IPS DF 6.9 (cell line): ENCODE measurements around the gene KRTAP10-6.
"Not testable (repeated sequence)": the region's sequence is repeated elsewhere in the genome, so short reads cannot be mapped to it uniquely, and the experiment has no call there.

Experiments
- DNase-seq: peaks from one replicate; pipeline ENCODE4 v3.0.0-alpha.2; 2013; ENCODE audit warnings: low read depth, low spot score
- H3K27ac ChIP-seq: one replicate; pipeline ENCODE4 v1.5.1; 2013; ENCODE audit warnings: low read length, control low read depth
- H3K27me3 ChIP-seq: 2 replicates; pipeline ENCODE4 v1.6.1; 2013; ENCODE audit warnings: mild to moderate bottlenecking, low read length; ENCODE audit not compliant: control insufficient read depth, insufficient read depth
- H3K36me3 ChIP-seq: 2 replicates; pipeline ENCODE4 v1.6.1; 2013; ENCODE audit warnings: low read length; ENCODE audit not compliant: control insufficient read depth, insufficient read depth
- H3K4me1 ChIP-seq: 2 replicates; pipeline ENCODE4 v1.6.1; 2013; ENCODE audit warnings: low read length; ENCODE audit not compliant: control insufficient read depth, insufficient read depth
- H3K4me3 ChIP-seq: 2 replicates; pipeline ENCODE4 v1.5.1; 2013; ENCODE audit warnings: mild to moderate bottlenecking, low read length
- H3K9me3 ChIP-seq: 2 replicates; pipeline ENCODE4 v1.6.1; 2013; ENCODE audit warnings: low read length, inconsistent platforms; ENCODE audit not compliant: control insufficient read depth, insufficient read depth
- WGBS: extraction: QIAGEN DNeasy Blood & Tissue Kit; methylation state at CpG from one replicate; pipeline ENCODE4 v1.1.7; 2013; ENCODE audit warnings: mixed read lengths, missing lambda C conversion rate; ENCODE audit not compliant: insufficient read length, insufficient coverage; 5-methylcytosine and 5-hydroxymethylcytosine counted together

Gene KRTAP10-6

DNA sequence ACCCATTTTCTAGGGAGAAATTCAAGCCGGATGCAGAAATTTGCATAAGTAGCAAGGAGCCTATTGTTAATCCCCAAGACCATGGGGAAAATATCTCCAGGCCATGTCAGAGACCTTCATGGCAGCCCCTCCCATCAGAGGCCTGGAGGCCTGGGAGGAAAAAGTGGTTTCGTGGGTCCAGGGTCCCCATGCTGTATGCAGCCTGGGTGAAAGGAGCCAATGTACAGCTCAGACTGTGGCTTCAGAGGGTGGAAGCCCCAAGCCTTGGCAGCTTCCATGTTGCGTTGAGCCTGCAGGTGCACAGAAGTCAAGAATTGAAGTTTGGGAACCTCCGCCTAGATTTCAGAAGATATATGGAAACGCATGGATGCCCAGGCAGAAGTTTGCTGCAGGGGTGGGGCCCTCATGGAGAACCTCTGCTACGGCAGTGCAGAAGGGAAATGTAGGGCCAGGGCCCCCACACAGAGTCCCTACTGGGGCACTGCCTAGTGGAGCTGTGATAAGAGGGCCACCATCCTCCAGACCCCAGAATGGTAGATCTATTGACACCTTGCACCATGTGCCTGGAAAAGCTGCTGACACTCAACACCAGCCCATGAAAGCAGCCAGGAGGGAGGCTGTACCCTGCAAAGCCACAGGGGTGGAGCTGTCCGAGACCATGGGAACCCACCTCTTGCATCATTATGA lies 18.0 kb upstream of the KRTAP10-6 start:
- no CpG with 5 or more reads among the region's 7 CpGs for WGBS
- H3K36me3 ChIP-seq, H3K9me3 ChIP-seq, H3K27me3 ChIP-seq, H3K27ac ChIP-seq, H3K4me1 ChIP-seq, DNase-seq, H3K4me3 ChIP-seq: not testable (repeated sequence)

DNA sequence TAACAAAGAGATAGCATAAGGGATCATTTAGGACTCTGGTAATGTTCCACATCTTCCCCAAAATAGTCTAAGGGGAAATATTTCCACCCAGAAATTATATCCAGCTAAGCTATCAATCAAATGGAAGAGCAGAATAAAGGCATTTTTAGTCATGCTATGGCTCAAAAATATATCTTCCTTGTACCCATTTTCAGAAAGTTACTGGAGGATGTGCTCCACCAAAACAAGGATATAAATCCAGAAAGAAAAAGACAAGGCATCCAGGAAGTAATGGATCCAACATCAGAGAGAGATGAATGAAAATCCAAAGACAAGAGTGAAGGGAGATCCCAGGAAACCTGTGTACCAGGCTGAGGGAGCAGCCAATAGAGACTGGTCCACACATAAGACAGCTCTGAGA lies 16.9 kb upstream of the KRTAP10-6 start:
- H3K9me3 ChIP-seq, result no peaks in the 10 kb centered on the region
- DNase-seq, result no peak
- no peaks in the 10 kb centered on the region for H3K4me1 ChIP-seq
- H3K27ac ChIP-seq, result no peak overlapping the region
- no peaks in the 10 kb centered on the region for H3K27me3 ChIP-seq
- H3K36me3 ChIP-seq, result no peaks in the 10 kb centered on the region
- H3K4me3 ChIP-seq, result no peak overlapping the region

DNA sequence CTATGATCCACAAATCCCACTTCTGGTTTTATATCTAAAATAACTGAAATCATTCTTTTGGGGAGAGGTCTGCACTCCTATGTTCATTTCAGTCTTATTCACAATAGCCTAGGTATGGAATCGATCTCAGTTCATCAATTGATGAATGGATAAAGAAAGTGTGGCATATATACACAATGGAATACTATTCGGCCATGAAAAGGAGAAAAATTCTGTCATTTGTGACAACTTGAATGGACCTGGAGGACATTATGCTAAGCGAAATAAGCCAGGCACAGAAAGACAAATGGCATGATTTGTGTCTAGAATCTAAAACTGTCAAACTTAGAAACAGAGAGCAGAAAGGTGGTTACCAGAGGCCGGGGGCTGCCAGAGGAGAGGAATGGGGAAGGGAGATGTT lies 14.2 kb upstream of the KRTAP10-6 start:
- Histone ChIP-seq H3K27me3 (no peaks in the 10 kb centered on the region), H3K4me1 (no peaks in the 10 kb centered on the region; the same call in 1 of the 2 replicates), H3K9me3 (no peaks in the 10 kb centered on the region), H3K36me3 (no peaks in the 10 kb centered on the region), H3K4me3 (no peak overlapping the region), H3K27ac (no peak overlapping the region)
- WGBS, result no CpG with 5 or more reads among the region's 4 CpGs
- no peak for DNase-seq

DNA sequence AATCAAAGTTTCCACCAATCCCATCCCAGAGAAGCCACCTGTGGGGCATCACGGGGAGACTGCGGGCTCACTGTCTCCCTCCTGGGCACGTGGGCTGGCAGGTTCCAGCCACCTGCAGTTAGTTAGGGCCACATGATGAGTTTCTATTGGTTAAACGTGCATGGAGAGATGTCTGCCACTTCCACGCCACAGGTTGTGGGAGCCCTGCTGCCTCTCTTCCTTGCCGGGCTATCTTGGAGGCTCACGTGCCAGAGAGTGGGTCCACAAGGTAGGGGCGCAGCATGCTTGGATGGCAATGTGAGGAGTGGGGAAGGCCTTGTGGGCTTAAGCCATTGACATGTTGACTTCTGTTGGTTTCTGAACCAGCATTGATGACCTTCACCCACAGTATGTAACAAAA lies 11.6 kb upstream of the KRTAP10-6 start:
- Histone ChIP-seq H3K27me3 (no peaks in the 10 kb centered on the region), H3K4me3 (no peak overlapping the region), H3K36me3 (no peaks in the 10 kb centered on the region), H3K4me1 (no peaks in the 10 kb centered on the region; the same call in 1 of the 2 replicates), H3K27ac (no peak overlapping the region), H3K9me3 (no peaks in the 10 kb centered on the region)
- no peak for DNase-seq
- no CpG with 5 or more reads among the region's 8 CpGs for WGBS

DNA sequence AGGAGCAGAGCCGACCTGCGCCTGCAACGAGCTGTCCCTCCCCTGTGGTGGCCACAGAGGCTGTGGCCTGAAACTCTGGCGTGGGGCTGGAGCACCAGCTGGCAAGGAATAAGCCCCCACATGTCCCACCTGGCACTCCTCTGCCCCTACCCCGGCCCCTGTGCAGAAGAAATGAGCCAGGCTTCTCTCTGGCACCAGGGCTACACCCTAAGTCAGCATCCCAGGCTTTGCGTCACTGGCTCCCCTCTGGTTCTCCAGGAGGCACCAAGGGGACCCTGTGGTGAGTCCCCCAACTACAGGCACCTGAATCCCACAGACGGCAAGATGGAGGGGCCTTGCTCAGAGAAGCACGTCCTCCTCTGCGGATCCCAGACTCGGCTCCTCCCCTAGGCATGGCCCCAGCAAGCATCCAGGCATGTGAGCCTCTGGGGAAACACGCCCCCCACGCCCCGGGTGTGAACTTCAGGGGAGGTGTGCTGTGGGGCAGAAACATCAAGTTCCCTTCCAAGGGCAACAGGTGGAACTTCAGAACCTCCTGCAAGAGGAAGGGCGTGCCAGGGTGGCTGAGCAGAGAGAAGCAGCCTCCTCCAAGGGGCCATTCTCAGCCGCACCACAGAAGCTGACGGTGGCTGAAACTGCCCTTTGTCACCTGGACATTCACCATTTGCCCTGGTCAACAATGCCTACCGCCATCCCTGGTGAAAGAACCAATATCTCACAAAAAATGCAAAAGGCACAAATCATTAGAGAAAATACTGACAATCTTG lies 11.0 kb upstream of the KRTAP10-6 start:
- no peak for DNase-seq
- H3K4me1 ChIP-seq, result no peaks in the 10 kb centered on the region; the same call in 1 of the 2 replicates

DNA sequence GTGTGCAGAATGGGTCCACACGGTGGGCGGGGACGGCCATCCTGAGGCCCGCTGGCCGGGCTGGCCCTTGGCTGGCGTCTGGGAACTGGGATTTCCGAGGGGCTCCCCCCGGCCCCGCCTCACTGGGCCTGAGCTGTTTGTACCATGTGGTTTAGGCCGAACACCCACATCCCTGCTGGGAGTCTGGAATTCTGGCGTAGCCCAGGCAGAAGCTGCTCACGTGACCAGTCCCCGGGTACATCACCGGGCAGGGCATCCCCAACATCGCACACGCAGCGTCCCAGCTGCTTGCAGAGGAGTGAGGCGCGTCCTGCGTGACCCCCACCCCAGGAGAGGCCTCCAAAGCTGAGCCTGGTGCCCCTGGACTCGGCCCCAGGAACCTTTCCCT lies 10.2 kb upstream of the KRTAP10-6 start:
- WGBS, result no CpG with 5 or more reads among the region's 21 CpGs
- no peak for DNase-seq
- Histone ChIP-seq H3K27me3 (no peaks in the 10 kb centered on the region), H3K9me3 (no peaks in the 10 kb centered on the region), H3K4me3 (no peak overlapping the region), H3K4me1 (no peaks in the 10 kb centered on the region; the same call in 1 of the 2 replicates), H3K27ac (no peak overlapping the region), H3K36me3 (no peaks in the 10 kb centered on the region)

More for the DNA sequence above, 11.0 kb upstream of the KRTAP10-6 start:
- no peaks in the 10 kb centered on the region for H3K27me3 ChIP-seq
- no CpG with 5 or more reads among the region's 17 CpGs for WGBS
- H3K9me3 ChIP-seq, result no peaks in the 10 kb centered on the region
- H3K27ac ChIP-seq, result no peak overlapping the region
- no peaks in the 10 kb centered on the region for H3K36me3 ChIP-seq
- H3K4me3 ChIP-seq, result no peak overlapping the region

DNA sequence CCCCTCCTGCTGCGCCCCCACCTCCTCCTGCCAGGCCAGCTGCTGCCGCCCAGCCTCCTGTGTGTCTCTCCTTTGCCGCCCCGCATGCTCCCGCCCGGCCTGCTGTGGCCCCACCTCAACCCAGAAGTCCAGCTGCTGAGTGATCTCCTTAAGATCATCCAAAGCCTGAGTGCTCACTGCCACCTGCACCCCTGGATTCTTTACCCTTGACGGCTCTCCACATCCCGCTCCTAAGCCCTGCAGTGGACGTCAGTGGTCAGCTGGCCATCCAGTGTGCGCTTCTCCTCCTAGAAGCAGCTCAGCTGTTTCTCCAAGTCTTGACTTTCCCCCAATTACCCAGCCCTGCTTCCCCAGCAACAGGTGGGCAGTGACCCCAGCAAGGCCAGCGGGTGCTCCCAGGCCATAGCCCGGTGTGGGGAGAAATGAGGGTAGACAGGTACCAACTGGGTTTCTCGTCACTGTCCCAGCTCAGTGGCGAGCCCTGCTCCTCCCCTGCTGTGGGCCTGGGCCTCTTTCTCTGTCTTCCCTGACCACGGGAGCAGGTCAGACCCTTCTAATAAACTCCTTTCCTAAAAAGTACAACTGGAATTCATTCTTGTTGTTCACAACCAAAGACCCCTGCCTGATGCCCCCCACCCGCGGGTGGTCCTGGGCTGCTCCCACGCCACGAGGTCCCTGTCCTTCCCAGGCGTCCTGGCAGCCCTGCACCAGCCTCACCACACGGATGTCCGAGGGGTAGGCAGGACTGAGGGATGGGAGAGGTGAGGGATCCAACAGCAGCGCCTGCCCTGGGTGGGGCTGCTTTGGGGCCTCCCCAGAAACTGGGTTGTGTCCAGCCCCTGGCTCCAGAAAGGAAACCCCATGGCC lies 9.5 kb upstream of the KRTAP10-6 start:
- H3K27me3 ChIP-seq, result no peaks in the 10 kb centered on the region
- H3K36me3 ChIP-seq, result no peaks in the 10 kb centered on the region
- WGBS, result no CpG with 5 or more reads among the region's 23 CpGs
- H3K4me1 ChIP-seq, result no peaks in the 10 kb centered on the region; the same call in 1 of the 2 replicates
- no peak overlapping the region for H3K27ac ChIP-seq
- no peak for DNase-seq
- H3K4me3 ChIP-seq, result no peak overlapping the region
- H3K9me3 ChIP-seq, result no peaks in the 10 kb centered on the region

DNA sequence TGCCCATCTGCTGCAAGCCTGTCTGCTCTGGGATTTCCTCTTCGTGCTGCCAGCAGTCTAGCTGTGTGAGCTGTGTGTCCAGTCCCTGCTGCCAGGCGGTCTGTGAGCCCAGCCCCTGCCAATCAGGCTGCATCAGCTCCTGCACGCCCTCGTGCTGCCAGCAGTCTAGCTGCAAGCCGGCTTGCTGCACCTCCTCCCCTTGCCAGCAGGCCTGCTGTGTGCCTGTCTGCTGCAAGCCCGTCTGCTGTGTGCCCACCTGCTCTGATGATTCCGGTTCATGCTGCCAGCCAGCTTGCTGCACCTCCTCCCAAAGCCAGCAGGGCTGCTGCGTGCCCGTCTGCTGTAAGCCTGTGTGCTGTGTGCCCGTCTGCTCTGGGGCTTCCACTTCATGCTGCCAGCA lies 8.8 kb upstream of the KRTAP10-6 start:
- not testable (repeated sequence) for H3K4me1 ChIP-seq, H3K36me3 ChIP-seq, H3K27ac ChIP-seq, H3K27me3 ChIP-seq, DNase-seq, H3K9me3 ChIP-seq, H3K4me3 ChIP-seq
- WGBS, result no CpG with 5 or more reads among the region's 10 CpGs

DNA sequence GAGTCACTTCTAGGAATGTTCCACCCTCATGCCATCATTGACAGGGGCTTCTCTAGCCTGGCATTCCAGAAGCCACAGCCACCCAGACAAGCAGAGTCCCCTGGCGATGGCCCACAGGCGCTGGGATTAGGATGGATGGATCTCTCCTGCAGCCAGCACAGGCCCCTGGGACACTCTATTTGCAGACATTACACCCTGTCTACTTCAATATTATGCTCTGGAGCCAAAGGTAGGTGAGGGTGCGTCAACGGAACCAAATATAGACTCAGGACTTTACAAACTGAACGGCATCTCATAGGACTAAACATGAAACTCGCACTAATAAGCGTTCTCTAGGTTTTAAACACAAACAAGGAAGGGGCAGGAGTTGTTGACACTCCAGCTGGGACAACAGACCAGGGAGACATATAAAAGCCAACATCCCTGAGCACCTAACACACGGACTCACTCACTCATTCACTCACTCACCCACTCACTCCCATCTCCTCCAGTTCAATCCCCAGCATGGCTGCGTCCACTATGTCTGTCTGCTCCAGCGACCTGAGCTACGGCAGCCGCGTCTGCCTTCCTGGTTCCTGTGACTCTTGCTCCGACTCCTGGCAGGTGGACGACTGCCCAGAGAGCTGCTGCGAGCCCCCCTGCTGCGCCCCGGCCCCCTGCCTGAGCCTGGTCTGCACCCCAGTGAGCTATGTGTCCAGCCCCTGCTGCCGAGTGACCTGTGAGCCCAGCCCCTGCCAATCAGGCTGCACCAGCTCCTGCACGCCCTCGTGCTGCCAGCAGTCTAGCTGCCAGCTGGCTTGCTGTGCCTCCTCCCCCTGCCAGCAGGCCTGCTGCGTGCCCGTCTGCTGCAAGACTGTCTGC lies 8.0 kb upstream of the KRTAP10-6 start, which contains the start of gene KRTAP10-7:
Gene KRTAP10-7 (plus strand): TSS at position 480 of the 861 bp plus-strand sequence. CDS start 25 bp downstream, at position 505.
- not testable (repeated sequence) for H3K36me3 ChIP-seq, H3K27me3 ChIP-seq, DNase-seq, H3K4me3 ChIP-seq, H3K9me3 ChIP-seq, H3K4me1 ChIP-seq, H3K27ac ChIP-seq
- no CpG with 5 or more reads among the region's 23 CpGs for WGBS
